IMR-90 (cell line): ENCODE results near the gene TRIM40. TPM values are rescaled to one million over a fixed set of nuclear protein-coding genes. Genes with fewer than 3 reads are reported as not detected.

Experiments
- ATAC-seq: fragments of 200-7000 bp; cut with Tn5 transposase; 2 replicates; pipeline ENCODE4 v1.9.1; 2020; ENCODE audit warnings: low read depth, mild to moderate bottlenecking, moderate library complexity
- BruUV-seq: library from RNA; stranded (reverse); fragments of 400-500 nt; replicated peaks from 2 replicates; lab custom pipeline; 2021; lab: Mats Ljungman, UMichigan
- CTCF ChIA-PET: fragments of 300-600 bp; formaldehyde crosslinking; extraction: SDS; loops from one replicate; lab custom pipeline; 2021; ENCODE audit warnings: antibody characterized with exemption; lab: Yijun Ruan, JAX
- POLR2A ChIA-PET: fragments of 300-600 bp; sonication (Branson Sonifier 250); formaldehyde crosslinking; loops from one replicate; lab custom pipeline; 2022; ENCODE audit warnings: antibody characterized with exemption; ENCODE audit not compliant: unreplicated experiment; lab: Charles Lee
- DNase-seq: peaks from one replicate; pipeline ENCODE4 v3.0.0; 2013
- H2AFZ ChIP-seq: replicated peaks from 2 replicates; pipeline ENCODE3; 2013; ENCODE audit warnings: low read length, mild to moderate bottlenecking; ENCODE audit not compliant: poor library complexity
- H2AK5ac ChIP-seq: 2 replicates; pipeline ENCODE4 v1.6.1; 2013; ENCODE audit warnings: low read depth, low read length, inconsistent platforms
- H2AK9ac ChIP-seq: replicated peaks from 2 replicates; pipeline ENCODE3; 2013; ENCODE audit warnings: mild to moderate bottlenecking, low read depth, low read length, moderate library complexity; ENCODE audit not compliant: poor library complexity
- H2BK120ac ChIP-seq: 2 replicates; pipeline ENCODE4 v1.6.1; 2013; ENCODE audit warnings: low read depth, low read length, inconsistent platforms
- H2BK15ac ChIP-seq: 3 replicates; pipeline ENCODE4 v1.6.1; 2013; ENCODE audit warnings: low read depth, low read length, inconsistent platforms
- H2BK20ac ChIP-seq: 2 replicates; pipeline ENCODE4 v1.6.1; 2013; ENCODE audit warnings: low read depth, mild to moderate bottlenecking, inconsistent platforms, low read length, moderate library complexity
- H2BK5ac ChIP-seq: 2 replicates; pipeline ENCODE4 v1.6.1; 2013; ENCODE audit warnings: mild to moderate bottlenecking, low read depth, low read length, inconsistent platforms; ENCODE audit not compliant: poor library complexity, severe bottlenecking
- H3K14ac ChIP-seq: replicated peaks from 2 replicates; pipeline ENCODE4 v1.6.1; 2013; ENCODE audit warnings: low read depth, low read length, inconsistent platforms
- H3K18ac ChIP-seq: 2 replicates; pipeline ENCODE4 v1.6.1; 2013; ENCODE audit warnings: low read depth, low read length, control low read depth
- H3K23ac ChIP-seq: 2 replicates; pipeline ENCODE4 v1.6.1; 2013; ENCODE audit warnings: low read depth, low read length, inconsistent platforms
- H3K27ac ChIP-seq: 2 replicates; pipeline ENCODE4 v1.5.1; 2013; ENCODE audit warnings: mild to moderate bottlenecking, control low read depth, low read length; ENCODE audit not compliant: insufficient read depth
- H3K27me3 ChIP-seq: 2 replicates; pipeline ENCODE4 v1.6.1; 2013; ENCODE audit warnings: low read length; ENCODE audit not compliant: control insufficient read depth, insufficient read depth
- H3K36me3 ChIP-seq: 2 replicates; pipeline ENCODE4 v1.6.1; 2013; ENCODE audit warnings: low read length, mixed read lengths; ENCODE audit not compliant: control insufficient read depth, insufficient read depth
- H3K4ac ChIP-seq: 2 replicates; pipeline ENCODE4 v1.6.1; 2013; ENCODE audit warnings: low read depth, low read length, inconsistent platforms
- H3K4me1 ChIP-seq: 2 replicates; pipeline ENCODE4 v1.6.1; 2013; ENCODE audit warnings: low read length, mixed read lengths; ENCODE audit not compliant: control insufficient read depth, insufficient read depth
- H3K4me2 ChIP-seq: 2 replicates; pipeline ENCODE4 v1.6.1; 2013; ENCODE audit warnings: low read depth, mild to moderate bottlenecking, control low read depth, low read length, moderate library complexity
- H3K4me3 ChIP-seq: 2 replicates; pipeline ENCODE4 v1.5.1; 2013; ENCODE audit warnings: low read depth, mild to moderate bottlenecking, control low read depth, low read length, moderate library complexity; ENCODE audit not compliant: insufficient read depth
- H3K56ac ChIP-seq: 2 replicates; pipeline ENCODE4 v1.6.1; 2013; ENCODE audit warnings: low read length, inconsistent platforms; ENCODE audit not compliant: insufficient read depth; ENCODE audit errors: extremely low read depth
- H3K79me1 ChIP-seq, 2 experiments: 2 replicates each; pipeline ENCODE4 v1.6.1; 2013; ENCODE audit warnings: low read length in 2 of 2, inconsistent platforms in 1 of 2, low read depth in 1 of 2
- H3K9ac ChIP-seq: 2 replicates; pipeline ENCODE4 v1.6.1; 2013; ENCODE audit warnings: low read depth, low read length, control low read depth
- H3K9me1 ChIP-seq: 2 replicates; pipeline ENCODE4 v1.6.1; 2013; ENCODE audit warnings: low read length, inconsistent platforms; ENCODE audit not compliant: insufficient read depth
- H3K9me3 ChIP-seq: 2 replicates; pipeline ENCODE4 v1.6.1; 2013; ENCODE audit warnings: low read length; ENCODE audit not compliant: control insufficient read depth, insufficient read depth
- H4K20me1 ChIP-seq: 2 replicates; pipeline ENCODE4 v1.6.1; 2013; ENCODE audit warnings: low read length, inconsistent platforms; ENCODE audit not compliant: insufficient read depth
- H4K5ac ChIP-seq: 2 replicates; pipeline ENCODE4 v1.6.1; 2013; ENCODE audit warnings: mild to moderate bottlenecking, low read depth, low read length, control low read depth
- H4K8ac ChIP-seq, 2 experiments: 2 replicates each; pipeline ENCODE4 v1.6.1; 2013; ENCODE audit warnings: low read depth in 2 of 2, low read length in 2 of 2, control low read depth in 1 of 2, inconsistent platforms in 1 of 2
- H4K91ac ChIP-seq: 2 replicates; pipeline ENCODE4 v1.6.1; 2013; ENCODE audit warnings: low read depth, low read length, inconsistent platforms; ENCODE audit not compliant: insufficient read depth
- BHLHE40 ChIP-seq: fragments of 150-350 bp; IDR thresholded peaks from 2 replicates; pipeline ENCODE4 v1.6.1; 2016; ENCODE audit warnings: mild to moderate bottlenecking, low read depth, low read length
- CTCF ChIP-seq: conservative IDR thresholded peaks from 2 replicates; pipeline ENCODE4 v1.5.1; 2012; ENCODE audit warnings: mild to moderate bottlenecking, low read depth, low read length, improper control_type of control experiment
- MAFK ChIP-seq: IDR thresholded peaks from 2 replicates; pipeline ENCODE4 v1.6.1; 2012; ENCODE audit warnings: low read depth, low read length, improper control_type of control experiment
- MAZ ChIP-seq: IDR thresholded peaks from 2 replicates; pipeline ENCODE4 v1.6.1; 2012; ENCODE audit warnings: low read depth, mild to moderate bottlenecking, low read length, improper control_type of control experiment, moderate library complexity, borderline replicate concordance
- NFE2L2 ChIP-seq: fragments of 150-350 bp; IDR thresholded peaks from 2 replicates; pipeline ENCODE4 v1.6.1; 2016; ENCODE audit warnings: low read depth, mild to moderate bottlenecking, low read length
- POLR2A ChIP-seq: IDR thresholded peaks from 2 replicates; pipeline ENCODE4 v1.6.1; 2012; ENCODE audit warnings: mild to moderate bottlenecking, low read depth, low read length
- RCOR1 ChIP-seq: IDR thresholded peaks from 2 replicates; pipeline ENCODE4 v1.6.1; 2012; ENCODE audit warnings: mild to moderate bottlenecking, low read length, improper control_type of control experiment; ENCODE audit not compliant: insufficient replicate concordance
- USF2 ChIP-seq: fragments of 150-350 bp; IDR thresholded peaks from 2 replicates; pipeline ENCODE4 v1.6.1; 2017; ENCODE audit warnings: mild to moderate bottlenecking, antibody characterized with exemption, low read length, low read depth
- whole genome bisulfite sequencing, 2 experiments: methylation state at CpG; one replicate each; pipeline versions ENCODE4 v1.1.5 to v1.1.7; 2013; ENCODE audit warnings: missing lambda C conversion rate in 2 of 2; ENCODE audit not compliant: insufficient read length in 1 of 2; ENCODE audit errors: extremely low coverage in 2 of 2; 5-methylcytosine and 5-hydroxymethylcytosine counted together
- dilution Hi-C: fragments of 300-500 bp; cut with HindIII; formaldehyde crosslinking; loops from one replicate; pipeline ENCODE4 v1.14.3; 2018; ENCODE audit warnings: low sequenced_read_pairs; ENCODE audit not compliant: unreplicated experiment
- in situ Hi-C: fragments of 300-500 bp; cut with MboI; formaldehyde crosslinking; loops from 3 replicates; pipeline ENCODE4 v1.14.3; 2019; ENCODE audit warnings: low sequenced_read_pairs, inconsistent platforms, mixed read lengths
- intact Hi-C: fragments of 100-400 bp; cut with micrococcal nuclease; formaldehyde crosslinking; loops from 2 replicates; pipeline ENCODE4 v1.10.0; 2022
- polyA plus RNA-seq, 3 experiments: library from polyadenylated mRNA; depleted of rRNA; stranded (reverse); fragments of >200 nt; gene quantifications; 2 replicates each; pipeline ENCODE4 v1.2.3, GENCODE V29; 2012; ENCODE audit warnings: low replicate concordance in 1 of 3
- total RNA-seq: library from RNA; depleted of rRNA; stranded (reverse); fragments of >200 nt; gene quantifications from 2 replicates; pipeline ENCODE4 v1.2.3, GENCODE V29; 2012

The TRIM40 gene
- total and polyA plus RNA-seq, 2 of the 4 experiments (the other 2 are of a cell fraction) = not detected

DNA sequence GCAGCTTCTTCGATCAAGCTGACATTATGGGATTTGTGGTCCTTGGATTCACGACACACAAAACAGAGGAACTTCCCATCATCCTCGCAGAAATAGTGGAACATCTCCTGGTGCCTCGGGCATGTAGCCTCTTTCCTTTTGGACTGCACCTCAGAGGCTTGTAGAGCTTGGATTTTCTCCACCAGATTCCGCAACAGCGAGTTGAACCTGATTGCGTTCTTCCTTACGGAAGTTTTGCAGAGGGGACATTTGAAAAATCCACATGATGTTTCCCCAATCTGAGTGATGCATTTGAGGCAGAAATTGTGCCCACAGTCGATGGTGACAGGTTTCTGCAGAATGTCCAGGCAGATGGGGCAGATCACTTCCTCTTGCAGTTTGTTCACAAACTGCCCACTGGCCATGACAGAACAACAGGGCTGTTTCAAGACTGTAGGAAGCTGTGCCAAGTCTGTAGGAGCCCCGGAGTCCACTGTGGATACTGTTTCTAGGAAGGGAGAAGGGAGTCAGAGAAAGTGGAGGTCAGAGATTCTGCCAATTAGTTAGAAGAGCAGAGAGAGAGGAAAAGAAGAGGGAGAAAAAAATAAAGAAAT lies 23.4 kb upstream of the TRIM40 start:
- Histone ChIP-seq H2BK20ac (no peak overlapping the region), H3K4me2 (no peak overlapping the region), H2AK5ac (no peak overlapping the region), H3K79me1 (no peaks in the 10 kb centered on the region), H3K9me1 (no peaks in the 10 kb centered on the region), H3K4ac (no peak overlapping the region), H2AFZ (no peak overlapping the region), H3K27ac (no peak overlapping the region), H4K8ac (no peak overlapping the region), H3K18ac (no peak overlapping the region), H3K56ac (no peak overlapping the region), H3K27me3 (peaks cover 51% of the 10 kb centered on the region), H4K20me1 (no peaks in the 10 kb centered on the region), H3K9ac (no peak overlapping the region), H2AK9ac (no peak overlapping the region), H4K5ac (no peak overlapping the region), H2BK120ac (no peak overlapping the region), H3K36me3 (no peaks in the 10 kb centered on the region), H3K23ac (no peak overlapping the region), H3K14ac (no peak overlapping the region), H2BK5ac (no peak overlapping the region), H4K91ac (no peak overlapping the region), H3K9me3 (peaks cover 2% of the 10 kb centered on the region; the same call in 1 of the 2 replicates), H3K4me1 (no peaks in the 10 kb centered on the region), H3K4me3 (no peak overlapping the region), H2BK15ac (no peak overlapping the region)
- no TSS peak for BruUV-seq
- CTCF ChIA-PET = no interaction called here
- WGBS, 2 experiments = 67% methylated on average over 9 of the region's 10 CpGs; no CpG with 5 or more reads in 1 of the 2 experiments
- no peak for ATAC-seq
- DNase-seq = no peak
- in situ Hi-C loops (no loop called here), intact Hi-C loops (no loop called here), dilution Hi-C loops (no loop called here)
- POLR2A ChIA-PET = no interaction called here
- TF ChIP-seq POLR2A = no peak
- no peak for TF ChIP-seq MAZ
- TF ChIP-seq USF2 = no peak
- TF ChIP-seq CTCF = no peak
- no peak for TF ChIP-seq NFE2L2
- no peak for TF ChIP-seq BHLHE40
- TF ChIP-seq MAFK = no peak
- no peak for TF ChIP-seq RCOR1
